Breast epithelium (tissue), 3 donors: ENCODE data around the gene HIPK1.

Experiments used
- POLR2A ChIP-seq: fragments of 450-650 bp; IDR thresholded peaks from one replicate; pipeline ENCODE4 v1.6.1; 2016; ENCODE audit warnings: antibody characterized with exemption, mild to moderate bottlenecking, moderate library complexity
- TF ChIP-seq, protein P1 (sequence below), 3 donors: fragments of 450-650 bp; IDR thresholded peaks; one replicate each; pipeline ENCODE4 v1.5.1; 2016 to 2017; ENCODE audit warnings: antibody characterized with exemption in 3 of 3, mild to moderate bottlenecking in 3 of 3, moderate library complexity in 3 of 3

DNA sequence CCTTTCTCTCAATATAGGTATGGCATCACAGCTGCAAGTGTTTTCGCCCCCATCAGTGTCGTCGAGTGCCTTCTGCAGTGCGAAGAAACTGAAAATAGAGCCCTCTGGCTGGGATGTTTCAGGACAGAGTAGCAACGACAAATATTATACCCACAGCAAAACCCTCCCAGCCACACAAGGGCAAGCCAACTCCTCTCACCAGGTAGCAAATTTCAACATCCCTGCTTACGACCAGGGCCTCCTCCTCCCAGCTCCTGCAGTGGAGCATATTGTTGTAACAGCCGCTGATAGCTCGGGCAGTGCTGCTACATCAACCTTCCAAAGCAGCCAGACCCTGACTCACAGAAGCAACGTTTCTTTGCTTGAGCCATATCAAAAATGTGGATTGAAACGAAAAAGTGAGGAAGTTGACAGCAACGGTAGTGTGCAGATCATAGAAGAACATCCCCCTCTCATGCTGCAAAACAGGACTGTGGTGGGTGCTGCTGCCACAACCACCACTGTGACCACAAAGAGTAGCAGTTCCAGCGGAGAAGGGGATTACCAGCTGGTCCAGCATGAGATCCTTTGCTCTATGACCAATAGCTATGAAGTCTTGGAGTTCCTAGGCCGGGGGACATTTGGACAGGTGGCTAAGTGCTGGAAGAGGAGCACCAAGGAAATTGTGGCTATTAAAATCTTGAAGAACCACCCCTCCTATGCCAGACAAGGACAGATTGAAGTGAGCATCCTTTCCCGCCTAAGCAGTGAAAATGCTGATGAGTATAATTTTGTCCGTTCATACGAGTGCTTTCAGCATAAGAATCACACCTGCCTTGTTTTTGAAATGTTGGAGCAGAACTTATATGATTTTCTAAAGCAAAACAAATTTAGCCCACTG lies 11.5 kb downstream of the HIPK1 start:
- TF ChIP-seq, protein P1, sequence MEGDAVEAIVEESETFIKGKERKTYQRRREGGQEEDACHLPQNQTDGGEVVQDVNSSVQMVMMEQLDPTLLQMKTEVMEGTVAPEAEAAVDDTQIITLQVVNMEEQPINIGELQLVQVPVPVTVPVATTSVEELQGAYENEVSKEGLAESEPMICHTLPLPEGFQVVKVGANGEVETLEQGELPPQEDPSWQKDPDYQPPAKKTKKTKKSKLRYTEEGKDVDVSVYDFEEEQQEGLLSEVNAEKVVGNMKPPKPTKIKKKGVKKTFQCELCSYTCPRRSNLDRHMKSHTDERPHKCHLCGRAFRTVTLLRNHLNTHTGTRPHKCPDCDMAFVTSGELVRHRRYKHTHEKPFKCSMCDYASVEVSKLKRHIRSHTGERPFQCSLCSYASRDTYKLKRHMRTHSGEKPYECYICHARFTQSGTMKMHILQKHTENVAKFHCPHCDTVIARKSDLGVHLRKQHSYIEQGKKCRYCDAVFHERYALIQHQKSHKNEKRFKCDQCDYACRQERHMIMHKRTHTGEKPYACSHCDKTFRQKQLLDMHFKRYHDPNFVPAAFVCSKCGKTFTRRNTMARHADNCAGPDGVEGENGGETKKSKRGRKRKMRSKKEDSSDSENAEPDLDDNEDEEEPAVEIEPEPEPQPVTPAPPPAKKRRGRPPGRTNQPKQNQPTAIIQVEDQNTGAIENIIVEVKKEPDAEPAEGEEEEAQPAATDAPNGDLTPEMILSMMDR (IDR thresholded peaks at IDR 0.05), result no peak
- no peak for TF ChIP-seq POLR2A
